Cortex of kidney (tissue), 1 donor: ENCODE measurements around the gene GALNT14.

ENCODE experiments used
- DNase-seq: peaks from one replicate; lab custom pipeline; 2025; lab: John Stamatoyannopoulos, UW

The GALNT14 gene

GRCh38 chr2:31008561-31009114 is 129.6 kb downstream of the GALNT14 start:
- no peak for DNase-seq

DNA sequence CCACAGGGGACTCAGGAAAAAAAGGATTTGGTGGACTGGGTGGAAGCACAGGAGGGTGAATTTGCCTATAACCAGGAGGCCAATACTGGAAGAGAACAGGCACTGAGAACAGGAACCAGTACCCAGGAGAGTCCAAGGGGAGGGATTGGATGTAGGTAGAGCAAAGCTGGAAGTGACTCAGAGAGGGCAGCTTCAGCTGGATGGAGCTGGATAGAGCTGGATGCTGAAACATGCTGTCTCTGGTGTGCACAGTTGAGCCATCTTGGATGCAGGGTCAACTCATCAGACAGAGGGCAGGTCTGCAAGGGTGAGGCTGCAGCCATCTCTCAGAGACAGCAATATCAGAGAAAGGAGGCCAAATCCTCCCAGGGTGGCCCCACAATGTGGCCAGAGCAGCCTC is 134.0 kb downstream of the GALNT14 start:
- DNase-seq: no peak

GRCh38 chr2:31003749-31004148 is 134.5 kb downstream of the GALNT14 start:
- no peak for DNase-seq

- no peak for DNase-seq
These were observed 135.6 kb downstream of the GALNT14 start for GRCh38 chr2:31002537-31003150.

DNA sequence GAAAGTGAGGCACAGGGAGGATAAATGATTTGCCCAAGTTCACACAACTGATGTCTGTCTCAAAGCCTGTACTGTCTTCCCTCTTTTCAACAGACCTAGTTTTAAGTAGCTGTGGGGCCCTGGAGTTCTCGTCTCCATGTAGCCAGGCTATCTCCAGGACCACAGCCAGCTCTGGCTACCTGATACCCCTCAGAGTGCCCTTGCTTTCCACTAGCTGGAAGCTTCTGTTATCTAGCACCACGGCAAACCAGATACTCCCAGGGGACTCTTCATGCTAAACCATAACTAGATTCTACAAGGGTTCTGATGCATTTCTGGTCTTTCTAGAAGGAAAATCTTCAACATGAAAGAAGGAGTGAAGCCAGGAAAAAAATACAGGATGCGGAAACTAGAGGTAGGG is 137.3 kb downstream of the GALNT14 start:
- DNase-seq: no peak

DNA sequence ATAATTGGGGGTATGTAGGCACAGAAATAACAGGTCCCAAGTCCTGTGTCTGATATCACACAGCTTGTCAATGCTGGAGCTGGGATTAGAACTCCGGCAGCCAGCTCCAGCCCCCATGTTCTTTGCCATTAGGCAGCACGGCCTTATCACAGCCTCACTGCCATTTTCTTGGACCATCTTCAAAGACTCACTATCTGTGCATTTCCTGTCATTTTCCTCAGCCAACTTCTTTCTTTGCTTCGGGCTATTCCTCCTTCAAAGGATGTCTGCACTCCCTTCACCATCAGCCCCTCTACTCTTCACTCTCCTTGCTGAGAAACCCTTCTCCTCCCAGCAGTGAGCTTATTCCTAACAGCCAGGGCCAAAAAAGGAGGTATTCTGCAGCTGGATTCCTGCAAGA is 139.6 kb downstream of the GALNT14 start:
- no peak for DNase-seq

- DNase-seq: no peak
These were observed 140.3 kb downstream of the GALNT14 start for GRCh38 chr2:30997979-30998378.

GRCh38 chr2:30994227-30995056 is 143.8 kb downstream of the GALNT14 start:
- DNase-seq: no peak

GRCh38 chr2:30992781-30993180 is 145.5 kb downstream of the GALNT14 start:
- DNase-seq: no peak

GRCh38 chr2:30990671-30991070 is 147.6 kb downstream of the GALNT14 start:
- DNase-seq: no peak

DNA sequence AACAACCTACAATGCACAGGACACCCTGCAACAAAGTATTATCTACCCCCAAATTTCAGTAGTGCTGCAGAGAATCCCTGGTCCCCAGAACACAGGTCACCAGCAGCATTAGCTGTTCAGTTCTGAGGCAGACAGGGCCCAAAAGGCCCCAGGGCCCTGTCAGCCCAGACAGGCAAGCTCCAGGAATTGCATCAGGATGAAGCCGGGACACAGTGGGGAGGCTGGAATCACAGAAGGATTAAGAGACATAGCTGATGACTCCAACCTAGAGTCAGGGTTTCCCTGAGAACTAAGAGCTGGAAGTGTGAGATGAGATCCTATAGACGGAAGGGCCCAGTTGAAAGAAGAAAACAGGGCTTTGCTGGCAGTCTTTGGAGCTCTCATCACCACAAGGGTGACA is 148.1 kb downstream of the GALNT14 start:
- no peak for DNase-seq

DNA sequence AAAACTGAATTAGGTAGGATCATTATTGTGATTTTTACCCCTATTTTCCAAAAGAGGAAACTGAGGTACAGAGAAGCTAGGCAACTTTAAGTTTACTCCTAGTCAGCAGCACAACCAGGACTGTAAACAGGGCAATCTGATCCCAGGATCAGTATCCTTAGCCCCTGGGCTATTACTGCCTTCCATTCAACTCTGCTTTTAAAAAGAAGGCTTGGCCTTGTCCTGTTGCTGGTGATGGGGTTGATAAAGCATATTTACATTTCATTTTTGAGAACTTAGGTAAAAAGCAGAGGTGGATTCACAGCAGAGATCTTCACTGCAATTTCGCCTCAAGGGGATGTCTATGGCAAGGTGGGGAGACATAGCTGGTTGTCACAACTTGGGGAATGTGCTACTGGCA is 148.5 kb downstream of the GALNT14 start:
- no peak for DNase-seq

- DNase-seq: no peak
These were observed 150.7 kb downstream of the GALNT14 start for GRCh38 chr2:30987566-30987965.

DNA sequence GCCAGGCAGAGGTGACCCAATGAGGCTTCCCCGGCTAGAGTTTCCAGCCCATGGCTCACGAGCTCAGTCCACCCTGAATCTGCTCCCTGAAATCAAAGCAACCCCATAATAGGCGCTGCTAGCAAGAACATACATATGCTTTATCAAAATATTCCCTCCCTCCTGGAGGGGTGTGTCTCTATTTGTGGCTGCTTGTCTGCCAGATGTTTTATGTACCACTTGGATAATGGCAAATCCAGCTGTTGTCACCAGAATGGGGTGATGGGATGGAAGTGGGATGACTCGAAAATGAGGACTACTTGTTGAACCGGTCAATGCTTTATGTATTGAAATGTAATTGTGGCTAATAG is 152.0 kb downstream of the GALNT14 start:
- no peak for DNase-seq

- DNase-seq: no peak
These were observed 152.6 kb downstream of the GALNT14 start for GRCh38 chr2:30985493-30986230.

DNA sequence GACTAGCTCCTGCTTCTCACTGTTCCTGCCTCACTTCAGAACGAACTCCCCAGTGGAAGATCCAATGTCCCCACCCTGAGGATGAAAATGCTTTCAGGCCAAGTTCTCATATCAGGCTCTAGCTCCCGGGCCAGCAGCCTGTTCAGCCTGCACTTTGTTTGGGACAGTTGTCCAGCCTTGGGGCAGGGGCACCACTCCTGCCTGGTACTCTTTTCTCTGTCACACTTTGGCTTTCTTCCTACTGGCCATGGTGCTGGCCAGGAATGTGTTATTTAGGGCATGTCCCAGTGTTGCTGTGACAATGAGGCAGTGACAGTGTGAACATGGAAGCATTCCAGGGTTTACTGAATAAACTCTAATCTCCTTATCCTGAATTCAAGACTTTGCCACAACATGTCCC is 154.1 kb downstream of the GALNT14 start:
- DNase-seq: no peak

DNA sequence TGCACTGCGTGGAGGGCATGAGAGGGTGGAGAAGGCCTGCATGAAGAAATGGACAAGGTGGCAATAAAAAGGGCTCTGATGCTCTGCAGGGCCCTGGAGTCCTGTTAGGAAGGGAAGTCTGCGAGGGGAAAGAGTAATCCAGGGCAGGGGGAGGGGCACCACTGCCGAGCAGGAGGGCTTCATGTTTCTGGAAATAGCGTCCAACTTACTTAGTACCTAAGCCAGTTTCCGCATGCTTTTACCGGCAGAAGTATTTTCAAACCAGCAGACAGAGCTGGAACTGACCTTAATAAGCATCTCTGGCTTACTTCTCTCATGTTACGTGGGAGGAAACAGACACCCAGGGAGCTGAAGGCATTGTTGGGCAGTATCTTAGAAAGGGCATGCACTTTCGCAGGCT is 156.7 kb downstream of the GALNT14 start:
- DNase-seq: no peak

- no peak for DNase-seq
These were observed 157.1 kb downstream of the GALNT14 start for GRCh38 chr2:30981096-30981495.

GRCh38 chr2:30979822-30980245 is 158.4 kb downstream of the GALNT14 start:
- no peak for DNase-seq

- no peak for DNase-seq
These were observed 159.4 kb downstream of the GALNT14 start for GRCh38 chr2:30978854-30979253.

DNA sequence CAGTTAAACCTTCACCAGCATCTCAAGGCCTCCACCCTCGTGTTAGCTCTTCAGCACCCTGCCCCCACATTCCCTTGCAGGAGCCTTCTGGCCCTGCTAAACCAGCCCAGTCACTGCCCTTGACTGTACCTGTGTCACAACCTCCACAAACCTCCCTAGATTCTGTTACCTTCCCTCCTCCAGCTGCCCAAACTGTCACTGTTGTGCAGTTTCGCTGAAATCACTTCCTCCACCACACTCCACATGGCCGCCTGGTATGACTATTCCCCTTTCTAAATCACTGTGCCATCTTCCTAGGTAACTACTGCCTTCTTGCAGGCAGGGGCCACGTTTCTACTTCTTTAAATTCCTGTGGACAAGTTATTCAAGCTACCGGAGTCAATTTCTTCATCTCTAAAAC is 160.2 kb downstream of the GALNT14 start:
- no peak for DNase-seq

GRCh38 chr2:30975156-30975555 is 163.1 kb downstream of the GALNT14 start:
- no peak for DNase-seq

GRCh38 chr2:30974554-30974953 is 163.7 kb downstream of the GALNT14 start:
- no peak for DNase-seq
